ENCODE results near the gene RFC1.
"Not testable (repeated sequence)": the region's sequence is repeated elsewhere in the genome, so short reads cannot be mapped to it uniquely, and the experiment has no call there.

RFC1 gene

GRCh38 chr4:39353478-39354253, 12.5 kb downstream of the RFC1 start:
- in situ Hi-C loops (cut with MboI; ENCODE audit: low sequenced_read_pairs): no loop called here

DNA sequence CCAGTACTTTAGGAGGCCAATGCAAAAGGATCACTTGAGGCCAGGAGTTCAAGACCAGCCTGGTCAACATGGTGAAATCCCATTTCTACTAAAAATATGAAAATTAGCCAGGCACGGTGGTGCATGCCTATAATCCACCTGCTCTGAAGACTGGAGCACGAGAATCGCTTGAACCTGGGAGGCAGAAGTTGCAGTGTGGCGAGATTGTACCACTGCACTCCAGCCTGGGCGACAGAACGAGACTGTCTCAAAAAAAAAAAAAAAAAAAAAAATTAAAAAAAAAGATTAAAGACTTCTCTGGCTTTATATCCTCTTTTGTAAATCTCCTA, 13.0 kb downstream of the RFC1 start:
- in situ Hi-C loops (cut with MboI; ENCODE audit: low sequenced_read_pairs): not testable (repeated sequence)

DNA sequence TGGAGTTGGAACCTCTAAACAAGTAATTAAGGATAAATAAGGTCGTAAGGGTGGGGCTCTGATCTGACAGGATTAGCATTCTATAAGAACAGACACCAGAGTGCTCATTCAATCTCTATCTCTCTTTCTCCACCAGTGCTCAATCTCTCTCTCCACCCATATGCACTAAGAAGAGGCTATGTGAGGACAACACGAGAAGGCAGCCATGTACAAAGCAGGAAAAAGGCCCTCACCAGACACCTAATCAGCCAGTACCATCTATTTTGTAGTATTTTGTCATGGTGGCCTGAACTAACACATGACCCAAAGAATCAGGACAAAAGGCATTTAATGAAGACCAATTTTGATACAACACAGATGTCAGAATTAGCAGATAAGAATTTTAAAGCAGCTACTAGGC, 16.8 kb downstream of the RFC1 start:
- in situ Hi-C loops (cut with MboI; ENCODE audit: low sequenced_read_pairs): no loop called here

- in situ Hi-C loops (cut with MboI; ENCODE audit: low sequenced_read_pairs): no loop called here
Measured at GRCh38 chr4:39348371-39349315, 17.5 kb downstream of the RFC1 start.

DNA sequence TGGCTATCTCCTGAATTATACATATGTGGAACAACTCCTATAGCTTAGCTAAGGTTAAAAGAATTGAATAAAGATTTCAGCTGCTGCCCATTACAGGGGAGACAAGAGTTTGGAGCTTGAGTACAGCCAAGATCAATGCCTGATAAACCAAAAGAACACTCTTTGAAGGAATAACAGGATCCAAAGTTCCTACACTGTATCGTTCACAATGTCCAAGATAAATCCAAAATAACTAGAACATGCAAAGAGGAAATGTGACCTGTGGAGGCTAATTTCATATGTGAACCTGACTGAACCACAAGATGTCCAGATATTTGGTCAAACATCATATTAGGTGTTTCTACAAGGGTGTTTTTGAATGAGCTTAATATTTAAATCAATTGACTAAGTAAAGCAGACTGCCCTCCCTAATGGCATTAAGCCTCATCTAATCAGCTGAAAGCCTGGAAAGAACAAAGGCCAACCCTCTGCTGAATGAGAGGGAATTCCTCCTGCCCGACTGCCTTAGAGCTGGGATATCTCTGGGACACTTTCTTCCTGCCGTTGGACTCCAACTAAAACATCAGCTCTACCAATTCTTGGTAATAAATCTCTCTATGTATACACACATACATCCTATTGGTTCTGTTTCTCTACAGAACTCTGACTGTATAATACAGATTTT, 19.2 kb downstream of the RFC1 start:
- in situ Hi-C loops (cut with MboI; ENCODE audit: low sequenced_read_pairs): no loop called here

- in situ Hi-C loops (cut with MboI; ENCODE audit: low sequenced_read_pairs): no loop called here
Measured at GRCh38 chr4:39342731-39343130, 23.4 kb downstream of the RFC1 start.

- in situ Hi-C loops (cut with MboI; ENCODE audit: low sequenced_read_pairs): no loop called here
Measured at GRCh38 chr4:39341075-39341725, 25.0 kb downstream of the RFC1 start.

- in situ Hi-C loops (cut with MboI; ENCODE audit: low sequenced_read_pairs): no loop called here
Measured at GRCh38 chr4:39339968-39340367, 26.2 kb downstream of the RFC1 start.

- in situ Hi-C loops (cut with MboI; ENCODE audit: low sequenced_read_pairs): no loop called here
Measured at GRCh38 chr4:39337841-39338240, 28.3 kb downstream of the RFC1 start.

DNA sequence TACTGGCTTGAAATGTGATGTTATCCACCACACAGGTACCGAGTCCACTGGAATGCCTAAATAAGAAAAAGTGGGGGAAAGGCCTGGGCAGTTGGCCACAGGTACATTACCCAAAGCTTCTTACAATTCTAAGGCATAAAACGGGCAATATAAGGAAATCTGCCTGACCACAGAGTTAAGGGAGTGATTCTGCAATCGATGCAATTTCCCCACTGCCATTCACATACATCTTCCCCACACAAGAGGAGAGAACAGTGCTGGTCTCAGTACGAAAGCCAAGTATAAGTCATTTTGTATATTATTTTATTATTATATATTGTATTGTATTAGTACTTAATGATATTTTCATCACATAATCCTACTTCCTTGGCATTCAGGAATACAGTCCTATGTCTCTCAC, 30.6 kb downstream of the RFC1 start:
- in situ Hi-C loops (cut with MboI; ENCODE audit: low sequenced_read_pairs): no loop called here

GRCh38 chr4:39331191-39331590, 35.0 kb downstream of the RFC1 start:
- in situ Hi-C loops (cut with MboI; ENCODE audit: low sequenced_read_pairs): no loop called here

GRCh38 chr4:39330353-39330752, 35.8 kb downstream of the RFC1 start:
- in situ Hi-C loops (cut with MboI; ENCODE audit: low sequenced_read_pairs): no loop called here

GRCh38 chr4:39326468-39326977, 39.6 kb downstream of the RFC1 start:
- in situ Hi-C loops (cut with MboI; ENCODE audit: low sequenced_read_pairs): no loop called here

GRCh38 chr4:39324897-39325613, 41.1 kb downstream of the RFC1 start:
- in situ Hi-C loops (cut with MboI; ENCODE audit: low sequenced_read_pairs): no loop called here

DNA sequence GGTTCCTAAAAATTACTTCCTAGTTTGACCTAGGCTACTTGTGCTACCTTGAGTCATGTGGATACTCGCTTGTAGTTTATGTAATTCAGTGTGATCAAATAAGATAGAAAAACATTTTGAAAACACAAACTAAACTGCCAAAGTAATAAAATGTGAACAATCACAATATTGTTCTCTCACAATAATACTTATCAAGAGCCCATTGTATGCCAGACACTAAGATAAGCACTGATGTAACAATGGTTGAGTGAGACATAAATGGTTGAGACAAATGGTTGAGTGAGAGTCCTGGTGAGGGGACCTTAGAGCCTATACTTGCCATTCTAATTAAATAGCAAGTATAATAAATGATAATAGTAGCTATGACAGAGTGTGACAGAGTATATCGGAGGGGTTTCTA, 41.7 kb downstream of the RFC1 start:
- in situ Hi-C loops (cut with MboI; ENCODE audit: low sequenced_read_pairs): no loop called here

- in situ Hi-C loops (cut with MboI; ENCODE audit: low sequenced_read_pairs): no loop called here
Measured at GRCh38 chr4:39323821-39324220, 42.3 kb downstream of the RFC1 start.

DNA sequence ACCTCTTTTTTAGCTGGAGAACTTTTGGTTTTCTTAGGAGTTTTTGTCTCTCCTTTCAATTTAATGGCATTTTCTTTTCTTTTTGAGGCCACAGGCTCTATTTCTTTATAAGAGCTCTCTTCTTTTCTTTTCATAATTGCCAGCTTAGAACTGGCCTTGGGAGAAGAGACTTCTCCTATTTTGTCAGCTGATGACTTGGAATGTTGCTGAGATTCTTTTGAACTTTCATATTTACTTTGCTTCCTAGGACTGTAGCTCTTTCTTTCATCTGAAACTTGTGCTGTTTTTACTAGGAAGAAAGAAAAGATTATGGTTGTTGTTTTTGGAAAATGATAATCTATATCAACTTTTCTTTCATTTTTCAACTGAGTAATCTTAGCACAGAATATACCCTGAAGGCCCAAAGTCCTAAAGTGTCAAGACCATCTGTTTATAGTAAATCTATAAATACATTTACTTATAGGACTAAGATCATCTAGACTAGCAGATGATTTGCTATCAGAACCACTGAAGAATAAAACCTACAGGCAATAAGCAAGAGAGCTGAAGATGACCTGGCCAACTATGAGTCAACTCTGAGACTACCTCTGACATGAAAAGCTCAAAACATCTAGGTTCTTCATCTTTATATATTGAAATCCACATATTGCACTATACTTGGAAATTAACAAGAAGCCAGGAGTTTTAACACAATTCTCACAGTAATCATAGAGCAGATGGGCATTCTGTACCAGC, 45.6 kb downstream of the RFC1 start:
- in situ Hi-C loops (cut with MboI; ENCODE audit: low sequenced_read_pairs): no loop called here

GRCh38 chr4:39319676-39320075, 46.5 kb downstream of the RFC1 start:
- in situ Hi-C loops (cut with MboI; ENCODE audit: low sequenced_read_pairs): no loop called here

- in situ Hi-C loops (cut with MboI; ENCODE audit: low sequenced_read_pairs): no loop called here
Measured at GRCh38 chr4:39312816-39313215, 53.3 kb downstream of the RFC1 start.

DNA sequence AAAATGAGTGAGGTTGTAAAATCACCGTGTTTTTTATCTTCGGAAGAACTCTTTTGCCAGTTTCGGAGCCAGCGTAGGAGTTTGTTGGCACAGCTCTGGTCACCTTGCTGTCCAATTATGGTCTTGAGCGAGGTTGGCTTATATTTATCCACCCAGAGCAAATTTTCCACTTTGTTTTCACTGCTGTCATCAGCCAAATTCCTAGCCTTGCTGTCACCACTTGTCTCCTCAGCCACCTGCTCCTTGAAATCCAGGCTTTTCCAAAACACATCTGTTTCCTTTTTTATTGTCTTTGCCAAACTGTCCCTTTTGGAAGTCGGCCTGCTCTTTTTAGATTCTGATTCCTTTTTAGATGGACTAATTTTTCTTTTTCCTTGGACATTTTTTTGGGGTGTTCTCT, 57.6 kb downstream of the RFC1 start:
- in situ Hi-C loops (cut with MboI; ENCODE audit: low sequenced_read_pairs): no loop called here
